ENCODE results near the gene MCC.

DNA sequence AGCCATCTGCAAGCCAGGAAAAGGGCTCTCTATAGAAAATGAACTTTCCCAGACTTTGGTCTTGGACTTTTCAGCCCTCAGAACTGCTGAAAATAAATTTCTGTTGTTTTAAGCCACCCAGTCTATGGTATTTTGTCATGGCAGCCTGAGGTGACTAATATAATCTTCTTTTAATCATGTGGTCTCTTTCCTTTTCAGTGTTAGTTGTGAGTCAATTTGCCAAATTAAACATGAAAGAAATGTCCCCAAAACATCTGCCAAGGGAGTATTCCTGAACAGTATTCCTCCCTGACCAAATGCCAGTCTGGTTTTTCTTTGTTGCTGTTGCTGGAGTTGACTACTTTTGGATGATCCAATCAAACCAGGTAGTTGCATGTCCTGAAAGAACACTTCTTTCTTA is 20.5 kb upstream of the MCC start:
- no peak for TF ChIP-seq GATA3 (IDR thresholded peaks at IDR 0.05; ENCODE audit: low read depth, low read length)
- TF ChIP-seq GATA2 (IDR thresholded peaks at IDR 0.05; ENCODE audit: low read depth, low read length), result no peak
